HUES6 (cell line): ENCODE measurements around the gene GALNT16.

Experiments used
- H3K27ac ChIP-seq: 2 replicates; pipeline ENCODE4 v1.7.0; 2013; ENCODE audit warnings: low read depth, mild to moderate bottlenecking, low read length, inconsistent platforms
- H3K27me3 ChIP-seq: 2 replicates; pipeline ENCODE4 v1.6.1; 2013; ENCODE audit warnings: low read length; ENCODE audit not compliant: control insufficient read depth, insufficient read depth
- H3K36me3 ChIP-seq: 2 replicates; pipeline ENCODE4 v1.6.1; 2013; ENCODE audit warnings: low read length; ENCODE audit not compliant: control insufficient read depth, insufficient read depth
- H3K4me1 ChIP-seq: 2 replicates; pipeline ENCODE4 v1.6.1; 2013; ENCODE audit warnings: low read length; ENCODE audit not compliant: control insufficient read depth, insufficient read depth
- H3K4me3 ChIP-seq: 2 replicates; pipeline ENCODE4 v1.5.1; 2013; ENCODE audit warnings: low read depth, low read length
- H3K9ac ChIP-seq: one replicate; pipeline ENCODE4 v1.6.1; 2013; ENCODE audit warnings: mild to moderate bottlenecking, low read length
- H3K9me3 ChIP-seq: 2 replicates; pipeline ENCODE4 v1.6.1; 2013; ENCODE audit warnings: low read depth, low read length; ENCODE audit not compliant: control insufficient read depth, insufficient read depth

Gene GALNT16

DNA sequence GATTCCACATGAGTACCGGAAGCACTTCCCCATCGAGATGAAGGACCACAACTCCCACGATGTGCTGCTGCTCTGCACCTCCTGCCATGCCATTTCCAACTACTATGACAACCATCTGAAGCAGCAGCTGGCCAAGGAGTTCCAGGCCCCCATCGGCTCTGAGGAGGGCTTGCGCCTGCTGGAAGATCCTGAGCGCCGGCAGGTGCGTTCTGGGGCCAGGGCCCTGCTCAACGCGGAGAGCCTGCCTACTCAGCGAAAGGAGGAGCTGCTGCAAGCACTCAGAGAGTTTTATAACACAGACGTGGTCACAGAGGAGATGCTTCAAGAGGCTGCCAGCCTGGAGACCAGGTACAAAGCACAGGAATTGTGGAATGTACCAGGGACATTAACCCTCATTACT lies 22.4 kb upstream of the GALNT16 start:
- no peaks in the 10 kb centered on the region for H3K4me1 ChIP-seq
- no peak overlapping the region for H3K9ac ChIP-seq
- no peak overlapping the region for H3K4me3 ChIP-seq
- no peaks in the 10 kb centered on the region for H3K27me3 ChIP-seq
- no peak overlapping the region for H3K27ac ChIP-seq
- H3K9me3 ChIP-seq = no peaks in the 10 kb centered on the region
- peaks cover 56% of the 10 kb centered on the region for H3K36me3 ChIP-seq

GRCh38 chr14:69238883-69239282 lies 21.1 kb upstream of the GALNT16 start:
- H3K9me3 ChIP-seq = no peaks in the 10 kb centered on the region
- H3K9ac ChIP-seq = no peak overlapping the region
- no peaks in the 10 kb centered on the region for H3K27me3 ChIP-seq
- no peak overlapping the region for H3K4me3 ChIP-seq
- no peak overlapping the region for H3K27ac ChIP-seq
- H3K36me3 ChIP-seq = peaks cover 54% of the 10 kb centered on the region
- H3K4me1 ChIP-seq = no peaks in the 10 kb centered on the region

DNA sequence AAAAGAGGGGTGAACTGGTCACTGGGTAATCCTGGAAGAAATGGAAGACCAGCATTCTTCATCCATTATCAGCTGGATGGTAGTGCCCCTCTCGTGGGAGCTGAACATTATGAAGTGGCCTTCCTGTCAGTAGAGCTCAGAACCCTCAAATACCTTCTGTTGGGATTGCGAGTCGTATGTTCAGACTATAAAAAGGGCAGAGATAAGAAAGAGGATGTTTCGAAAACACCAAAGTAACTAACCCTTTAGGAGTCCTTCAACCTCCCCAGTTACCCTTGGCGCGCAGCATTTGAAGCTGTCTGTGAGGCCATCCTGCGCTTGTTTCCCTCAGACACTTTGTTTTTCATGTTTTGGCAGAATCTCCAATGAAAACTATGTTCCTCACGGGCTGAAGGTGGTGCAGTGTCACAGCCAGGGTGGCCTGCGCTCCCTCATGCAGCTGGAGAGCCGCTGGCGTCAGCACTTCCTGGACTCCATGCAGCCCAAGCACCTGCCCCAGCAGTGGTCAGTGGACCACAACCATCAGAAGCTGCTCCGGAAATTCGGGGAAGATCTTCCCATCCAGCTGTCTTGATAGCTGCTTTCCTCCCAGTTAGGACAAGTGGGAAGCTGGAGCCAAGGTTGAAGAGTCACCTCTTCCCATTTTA lies 19.3 kb upstream of the GALNT16 start:
- Histone ChIP-seq H3K9me3 (no peaks in the 10 kb centered on the region), H3K36me3 (peaks cover 51% of the 10 kb centered on the region), H3K4me3 (no peak overlapping the region), H3K4me1 (no peaks in the 10 kb centered on the region), H3K9ac (no peak overlapping the region), H3K27me3 (no peaks in the 10 kb centered on the region), H3K27ac (no peak overlapping the region)

GRCh38 chr14:69241577-69241976 lies 18.4 kb upstream of the GALNT16 start:
- Histone ChIP-seq H3K27ac (no peak overlapping the region), H3K9me3 (no peaks in the 10 kb centered on the region), H3K4me1 (no peaks in the 10 kb centered on the region), H3K4me3 (no peak overlapping the region), H3K36me3 (peaks cover 41% of the 10 kb centered on the region), H3K9ac (no peak overlapping the region), H3K27me3 (no peaks in the 10 kb centered on the region)

DNA sequence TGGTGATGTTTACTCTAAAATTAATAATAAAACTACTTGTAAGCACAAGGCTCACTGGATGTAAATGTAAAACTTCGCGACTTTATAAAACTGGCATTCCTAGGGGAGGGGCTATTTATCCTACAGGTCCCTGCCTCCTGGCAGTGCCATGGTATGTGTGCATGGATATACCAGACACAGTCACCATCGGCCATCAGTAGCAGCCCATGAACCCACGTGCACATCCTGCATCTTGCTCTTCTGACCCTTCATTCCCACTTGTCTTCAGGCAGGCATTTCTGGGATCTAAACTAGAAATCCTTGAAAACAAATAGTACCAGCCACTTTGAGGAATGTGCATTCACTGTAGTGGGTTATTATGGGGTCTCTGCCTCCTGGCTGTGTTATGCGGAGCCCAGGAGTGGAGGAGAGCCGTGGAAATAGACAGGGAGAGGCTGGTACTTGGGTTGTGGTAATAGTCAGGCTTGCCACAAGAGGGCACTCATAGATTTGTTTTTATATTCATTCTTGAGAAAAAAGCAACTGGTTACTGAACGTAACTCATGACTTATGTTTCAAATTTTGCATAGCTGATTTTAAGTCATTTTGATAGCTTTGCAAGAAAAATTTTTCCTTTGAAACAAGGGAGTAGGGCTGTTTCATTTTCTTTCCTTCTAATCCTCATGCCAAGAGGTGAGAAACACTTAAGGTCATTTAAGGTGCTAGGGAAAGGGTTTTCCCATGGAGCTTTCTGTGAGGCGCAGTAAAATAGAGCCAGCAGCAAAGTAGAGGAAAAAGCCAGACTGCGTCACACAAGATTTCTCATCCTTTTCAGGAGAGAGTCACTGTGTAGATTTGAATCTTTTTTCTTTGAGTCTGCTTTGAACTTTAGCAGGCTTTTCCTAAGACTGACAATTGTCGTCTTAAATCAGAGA lies 17.4 kb upstream of the GALNT16 start:
- Histone ChIP-seq H3K4me1 (no peaks in the 10 kb centered on the region), H3K27ac (no peak overlapping the region), H3K36me3 (peaks cover 31% of the 10 kb centered on the region), H3K9ac (no peak overlapping the region), H3K9me3 (no peaks in the 10 kb centered on the region), H3K4me3 (no peak overlapping the region), H3K27me3 (no peaks in the 10 kb centered on the region)

DNA sequence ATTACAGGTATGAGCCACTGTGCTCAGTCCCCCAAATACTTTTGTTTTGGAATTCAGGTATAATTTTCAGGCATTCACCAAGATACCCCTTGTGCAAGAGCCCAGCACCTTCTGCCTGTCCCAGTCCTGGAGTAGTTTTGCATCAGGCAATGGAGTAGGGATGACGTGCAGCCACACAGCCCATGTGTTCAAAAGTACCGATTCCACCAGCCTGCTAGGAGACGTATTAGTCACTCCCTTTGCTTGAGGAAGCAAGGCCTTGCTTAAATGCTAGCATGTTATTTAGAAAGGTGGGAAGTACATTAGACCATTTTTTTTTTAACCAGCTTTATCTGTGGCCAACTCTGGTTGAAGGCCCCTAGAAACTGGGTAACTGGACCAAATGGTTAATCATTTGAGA lies 15.0 kb upstream of the GALNT16 start:
- Histone ChIP-seq H3K27ac (no peak overlapping the region), H3K4me3 (no peak overlapping the region), H3K9me3 (no peaks in the 10 kb centered on the region), H3K4me1 (no peaks in the 10 kb centered on the region), H3K27me3 (no peaks in the 10 kb centered on the region), H3K36me3 (peaks cover 17% of the 10 kb centered on the region), H3K9ac (no peak overlapping the region)

- no peaks in the 10 kb centered on the region for H3K4me1 ChIP-seq
- no peaks in the 10 kb centered on the region for H3K9me3 ChIP-seq
- H3K36me3 ChIP-seq = peaks cover 7% of the 10 kb centered on the region; the same call in 1 of the 2 replicates
- no peak overlapping the region for H3K27ac ChIP-seq
- no peak overlapping the region for H3K4me3 ChIP-seq
- H3K9ac ChIP-seq = no peak overlapping the region
- no peaks in the 10 kb centered on the region for H3K27me3 ChIP-seq
Measured at GRCh38 chr14:69246331-69246730, 13.6 kb upstream of the GALNT16 start.

- Histone ChIP-seq H3K9ac (no peak overlapping the region), H3K36me3 (no peaks in the 10 kb centered on the region), H3K27ac (no peak overlapping the region)
Measured at GRCh38 chr14:69247676-69248440, 12.1 kb upstream of the GALNT16 start.

GRCh38 chr14:69249603-69250002 lies 10.4 kb upstream of the GALNT16 start:
- H3K27ac ChIP-seq = no peak overlapping the region
- no peaks in the 10 kb centered on the region for H3K27me3 ChIP-seq
- no peaks in the 10 kb centered on the region for H3K9me3 ChIP-seq
- H3K4me1 ChIP-seq = no peaks in the 10 kb centered on the region
- H3K9ac ChIP-seq = no peak overlapping the region
- H3K4me3 ChIP-seq = no peak overlapping the region
- no peaks in the 10 kb centered on the region for H3K36me3 ChIP-seq

More at GRCh38 chr14:69247676-69248440, 12.1 kb upstream of the GALNT16 start:
- H3K27me3 ChIP-seq = no peaks in the 10 kb centered on the region
- no peak overlapping the region for H3K4me3 ChIP-seq
- no peaks in the 10 kb centered on the region for H3K4me1 ChIP-seq
- no peaks in the 10 kb centered on the region for H3K9me3 ChIP-seq

GRCh38 chr14:69252851-69253250 lies 7.1 kb upstream of the GALNT16 start:
- no peaks in the 10 kb centered on the region for H3K36me3 ChIP-seq
- no peak overlapping the region for H3K9ac ChIP-seq
- no peak overlapping the region for H3K4me3 ChIP-seq
- H3K4me1 ChIP-seq = no peaks in the 10 kb centered on the region
- H3K9me3 ChIP-seq = no peaks in the 10 kb centered on the region
- H3K27ac ChIP-seq = no peak overlapping the region
- H3K27me3 ChIP-seq = peaks cover 28% of the 10 kb centered on the region

- Histone ChIP-seq H3K4me1 (peaks cover 15% of the 10 kb centered on the region), H3K9me3 (no peaks in the 10 kb centered on the region), H3K27me3 (peaks cover 88% of the 10 kb centered on the region), H3K27ac (no peak overlapping the region), H3K4me3 (peak overlapping the region; percentile 91), H3K9ac (peak overlapping the region; percentile 21), H3K36me3 (no peaks in the 10 kb centered on the region)
Measured at GRCh38 chr14:69259168-69259526, 811 bp upstream of the GALNT16 start.
